Fibroblast of lung (primary cell): ENCODE data around the gene DYNC1LI2.

Source experiments
- CTCF ChIP-seq, 2 donors: IDR thresholded peaks in 1 of 2; conservative IDR thresholded peaks in 1 of 2; 1 replicate in 1 of 2; 2 replicates in 1 of 2; pipeline ENCODE4 v1.5.1; 2011 to 2012; ENCODE audit warnings: low read length in 2 of 2, control low read depth in 1 of 2, inconsistent platforms in 1 of 2, low read depth in 1 of 2, mild to moderate bottlenecking in 1 of 2
- EZH2 ChIP-seq: IDR thresholded peaks from 2 replicates; pipeline ENCODE4 v1.5.1; 2012; ENCODE audit warnings: low read length, control low read depth, mild to moderate bottlenecking; ENCODE audit errors: missing control alignments

GRCh38 chr16:66681676-66682075, 69.7 kb downstream of the DYNC1LI2 start:
- TF ChIP-seq CTCF (conservative IDR thresholded peaks at IDR 0.05 in 1 of 2, IDR thresholded peaks at IDR 0.05 in 1 of 2; ENCODE audit: low read depth in 1 of 2, low read length in 2 of 2) (no peak), EZH2 (no peak)
